ENCODE results near the gene BRCA2. TPM values are rescaled to one million over a fixed set of nuclear protein-coding genes. Genes with fewer than 3 reads are reported as not detected.

BRCA2 gene
- total RNA-seq, 1 experiment from 2014 or later: 16.8 TPM

DNA sequence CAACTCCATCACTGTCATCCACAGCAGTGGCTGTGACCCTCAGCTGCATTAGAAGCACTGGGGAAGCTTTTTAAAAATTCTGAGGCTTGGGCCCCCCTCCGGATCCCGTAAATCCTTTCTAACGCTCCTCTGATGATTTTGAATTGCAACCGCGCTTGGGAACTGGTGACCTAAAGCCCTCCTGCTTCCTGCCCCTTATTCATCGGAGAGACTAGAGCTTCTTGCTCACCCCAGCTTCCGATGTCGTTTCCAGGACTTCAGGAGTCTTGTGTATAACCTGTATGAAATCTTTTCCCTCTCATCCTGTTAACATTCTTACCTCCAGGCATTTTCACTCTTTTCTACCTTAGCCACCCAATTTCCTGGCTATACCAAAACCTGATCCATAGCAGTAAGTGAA, 14.9 kb upstream of the BRCA2 start:
- CTCF ChIA-PET: no interaction called here
- Histone ChIP-seq H4K20me1 (ENCODE audit: low read length) (no peaks in the 10 kb centered on the region), H3K36me3 (ENCODE audit: low read depth, low read length) (no peaks in the 10 kb centered on the region), H3K9me3 (ENCODE audit: low read length) (no peaks in the 10 kb centered on the region), H3K27ac (ENCODE audit: low read length) (no peak overlapping the region), H3K9me2 (replicated peaks; ENCODE audit: low read length) (no peaks in the 10 kb centered on the region), H3K27me3 (ENCODE audit: low read length) (peaks cover 50% of the 10 kb centered on the region), H3K4me3 (ENCODE audit: low read length) (no peak overlapping the region), H3K4me2 (ENCODE audit: low read length) (no peak overlapping the region), H3K79me2 (ENCODE audit: low read length) (no peaks in the 10 kb centered on the region), H3F3A (ENCODE audit: low read length, unreplicated experiment) (no peaks in the 10 kb centered on the region), H3K4me1 (ENCODE audit: insufficient read depth, low read length) (no peaks in the 10 kb centered on the region), H2AFZ (ENCODE audit: low read length) (no peak overlapping the region), H3K9ac (ENCODE audit: low read length) (no peak overlapping the region)
- intact Hi-C loops (cut with micrococcal nuclease): no loop called here
- ATAC-seq (no peak), DNase-seq (no peak)
- no TSS peak for BruUV-seq (replicated peaks)
- POLR2A ChIA-PET (ENCODE audit: unreplicated experiment): no interaction called here
- TF ChIP-seq EZH2 (IDR thresholded peaks at IDR 0.05; ENCODE audit: low read length, unreplicated experiment): no peak
- TF ChIP-seq, protein P1, sequence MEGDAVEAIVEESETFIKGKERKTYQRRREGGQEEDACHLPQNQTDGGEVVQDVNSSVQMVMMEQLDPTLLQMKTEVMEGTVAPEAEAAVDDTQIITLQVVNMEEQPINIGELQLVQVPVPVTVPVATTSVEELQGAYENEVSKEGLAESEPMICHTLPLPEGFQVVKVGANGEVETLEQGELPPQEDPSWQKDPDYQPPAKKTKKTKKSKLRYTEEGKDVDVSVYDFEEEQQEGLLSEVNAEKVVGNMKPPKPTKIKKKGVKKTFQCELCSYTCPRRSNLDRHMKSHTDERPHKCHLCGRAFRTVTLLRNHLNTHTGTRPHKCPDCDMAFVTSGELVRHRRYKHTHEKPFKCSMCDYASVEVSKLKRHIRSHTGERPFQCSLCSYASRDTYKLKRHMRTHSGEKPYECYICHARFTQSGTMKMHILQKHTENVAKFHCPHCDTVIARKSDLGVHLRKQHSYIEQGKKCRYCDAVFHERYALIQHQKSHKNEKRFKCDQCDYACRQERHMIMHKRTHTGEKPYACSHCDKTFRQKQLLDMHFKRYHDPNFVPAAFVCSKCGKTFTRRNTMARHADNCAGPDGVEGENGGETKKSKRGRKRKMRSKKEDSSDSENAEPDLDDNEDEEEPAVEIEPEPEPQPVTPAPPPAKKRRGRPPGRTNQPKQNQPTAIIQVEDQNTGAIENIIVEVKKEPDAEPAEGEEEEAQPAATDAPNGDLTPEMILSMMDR (conservative IDR thresholded peaks at IDR 0.05; ENCODE audit: low read depth, low read length): no peak

DNA sequence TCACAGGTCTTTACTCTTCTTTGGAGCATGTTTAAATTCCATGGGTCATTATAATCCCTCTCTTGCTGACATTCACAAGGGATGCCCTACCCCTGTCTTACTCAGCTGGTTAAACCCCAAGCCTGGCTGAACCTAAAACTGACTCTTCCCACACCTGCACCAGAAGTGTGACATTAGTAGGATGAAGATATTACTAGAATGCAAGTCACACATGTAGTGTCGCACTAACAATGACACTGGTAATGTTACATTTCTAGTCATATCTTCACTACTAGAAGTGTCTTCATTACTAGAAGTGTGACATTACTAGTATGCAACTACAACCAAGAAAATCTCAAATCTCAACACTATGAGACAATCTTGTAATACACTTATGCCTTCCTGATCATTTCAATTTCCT, 14.4 kb upstream of the BRCA2 start:
- CTCF ChIA-PET: no interaction called here
- H3K9ac ChIP-seq (ENCODE audit: low read length): no peak overlapping the region
- no peaks in the 10 kb centered on the region for H4K20me1 ChIP-seq (ENCODE audit: low read length)
- H3F3A ChIP-seq (ENCODE audit: low read length, unreplicated experiment): no peaks in the 10 kb centered on the region
- no peaks in the 10 kb centered on the region for H3K9me3 ChIP-seq (ENCODE audit: low read length)
- ATAC-seq (no peak), DNase-seq (no peak)
- H3K27ac ChIP-seq (ENCODE audit: low read length): no peak overlapping the region
- H3K27me3 ChIP-seq (ENCODE audit: low read length): peaks cover 47% of the 10 kb centered on the region
- no peaks in the 10 kb centered on the region for H3K36me3 ChIP-seq (ENCODE audit: low read depth, low read length)
- POLR2A ChIA-PET (ENCODE audit: unreplicated experiment): no interaction called here
- H3K9me2 ChIP-seq (replicated peaks; ENCODE audit: low read length): no peaks in the 10 kb centered on the region
- no peak overlapping the region for H3K4me3 ChIP-seq (ENCODE audit: low read length)
- H2AFZ ChIP-seq (ENCODE audit: low read length): no peak overlapping the region
- BruUV-seq (replicated peaks): no TSS peak
- H3K4me2 ChIP-seq (ENCODE audit: low read length): no peak overlapping the region
- H3K4me1 ChIP-seq (ENCODE audit: insufficient read depth, low read length): no peaks in the 10 kb centered on the region
- intact Hi-C loops (cut with micrococcal nuclease): no loop called here
- H3K79me2 ChIP-seq (ENCODE audit: low read length): no peaks in the 10 kb centered on the region
- TF ChIP-seq, protein P1 (conservative IDR thresholded peaks at IDR 0.05; ENCODE audit: low read depth, low read length): no peak
- TF ChIP-seq EZH2phosphoT487 (IDR thresholded peaks at IDR 0.05; ENCODE audit: borderline replicate concordance, low read length) (no peak), EZH2 (IDR thresholded peaks at IDR 0.05; ENCODE audit: low read length, unreplicated experiment) (no peak)

DNA sequence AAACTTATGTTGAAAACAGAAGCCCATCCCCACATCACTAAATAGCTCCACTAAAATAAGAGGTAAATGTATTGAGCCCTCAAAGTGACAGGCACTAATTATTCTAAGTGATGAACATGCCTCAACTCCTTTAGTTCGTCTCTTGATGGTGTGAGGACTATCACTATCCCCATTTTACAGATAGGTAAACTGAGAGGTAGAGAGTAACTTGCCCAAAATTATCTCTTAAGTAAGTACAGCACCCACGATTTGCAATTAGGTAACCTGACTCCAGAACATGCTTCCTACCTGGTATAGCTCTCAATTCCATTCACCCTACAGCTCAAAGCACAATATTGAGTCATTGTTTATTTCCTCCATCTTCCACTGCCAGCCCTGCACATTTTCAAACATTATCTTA, 12.8 kb upstream of the BRCA2 start:
- peaks cover 37% of the 10 kb centered on the region for H3K27me3 ChIP-seq (ENCODE audit: low read length)
- no peaks in the 10 kb centered on the region for H3K9me3 ChIP-seq (ENCODE audit: low read length)
- intact Hi-C loops (cut with micrococcal nuclease): no loop called here
- no peak overlapping the region for H3K9ac ChIP-seq (ENCODE audit: low read length)
- POLR2A ChIA-PET (ENCODE audit: unreplicated experiment): no interaction called here
- no peaks in the 10 kb centered on the region for H3K4me1 ChIP-seq (ENCODE audit: insufficient read depth, low read length)
- no peak overlapping the region for H3K4me3 ChIP-seq (ENCODE audit: low read length)
- DNase-seq (peak; percentile 5), ATAC-seq (no peak)
- H3F3A ChIP-seq (ENCODE audit: low read length, unreplicated experiment): no peaks in the 10 kb centered on the region
- CTCF ChIA-PET: no interaction called here
- no peak overlapping the region for H3K4me2 ChIP-seq (ENCODE audit: low read length)
- no peaks in the 10 kb centered on the region for H4K20me1 ChIP-seq (ENCODE audit: low read length)
- no peaks in the 10 kb centered on the region for H3K36me3 ChIP-seq (ENCODE audit: low read depth, low read length)
- no TSS peak for BruUV-seq (replicated peaks)
- no peaks in the 10 kb centered on the region for H3K79me2 ChIP-seq (ENCODE audit: low read length)
- H2AFZ ChIP-seq (ENCODE audit: low read length): no peak overlapping the region
- no peak overlapping the region for H3K27ac ChIP-seq (ENCODE audit: low read length)
- H3K9me2 ChIP-seq (replicated peaks; ENCODE audit: low read length): no peaks in the 10 kb centered on the region
- TF ChIP-seq, protein P1 (conservative IDR thresholded peaks at IDR 0.05; ENCODE audit: low read depth, low read length): no peak
- no peak for TF ChIP-seq EZH2 (IDR thresholded peaks at IDR 0.05; ENCODE audit: low read length, unreplicated experiment)

Data from PC-3 (cell line).